GM12878 (cell line): Measurements from ENCODE around the gene HERPUD1. TPM values are rescaled to one million over a fixed set of nuclear protein-coding genes. Genes with fewer than 3 reads are reported as not detected.

Experiments
- ATAC-seq: fragments of 200-7000 bp; cut with Tn5 transposase; 3 replicates; pipeline ENCODE4 v1.9.1; 2020; ENCODE audit warnings: mild to moderate bottlenecking, moderate library complexity
- BruUV-seq: library from RNA; stranded (reverse); fragments of 400-500 nt; replicated peaks from 2 replicates; lab custom pipeline; 2021; lab: Mats Ljungman, UMichigan
- CTCF ChIA-PET: fragments of 300-600 bp; sonication (Branson Sonifier 250); formaldehyde crosslinking; extraction: SDS; loops from one replicate; lab custom pipeline; 2021; ENCODE audit warnings: inconsistent platforms; lab: Yijun Ruan, JAX
- POLR2A ChIA-PET: fragments of 350-600 bp; formaldehyde crosslinking; extraction: SDS; loops from one replicate; lab custom pipeline; 2021; ENCODE audit warnings: inconsistent platforms; lab: Charles Lee
- RAD21 ChIA-PET: fragments of 300-600 bp; sonication (Branson Sonifier 250); formaldehyde crosslinking; loops from one replicate; lab custom pipeline; 2023; ENCODE audit warnings: antibody characterized with exemption; ENCODE audit not compliant: unreplicated experiment; lab: Charles Lee
- SMC1A ChIA-PET: fragments of 300-600 bp; sonication (Branson Sonifier 250); formaldehyde crosslinking; loops from one replicate; lab custom pipeline; 2023; ENCODE audit not compliant: unreplicated experiment, uncharacterized antibody; lab: Charles Lee
- DNase-seq: peaks from one replicate; pipeline ENCODE4 v3.0.0-alpha.2; 2011; ENCODE audit warnings: low read depth, low spot score
- FAIRE-seq: peaks from 3 replicates; lab custom pipeline; 2011; peaks lifted over from hg19 to GRCh38; lab: Jason Lieb, UNC
- H2AFZ ChIP-seq: 2 replicates; pipeline ENCODE4 v1.6.0; 2011; ENCODE audit warnings: low read depth, low read length, control low read depth; ENCODE audit not compliant: control insufficient read depth
- H3K27ac ChIP-seq: 2 replicates; pipeline ENCODE4 v1.5.1; 2011; ENCODE audit warnings: control low read depth; ENCODE audit not compliant: control insufficient read depth, insufficient read depth
- H3K27me3 ChIP-seq, 2 experiments: replicated peaks in 1 of 2; 2 replicates each; pipeline versions ENCODE4 v1.6.0 to v1.6.1; 2011; ENCODE audit warnings: low read length in 1 of 2; ENCODE audit not compliant: control insufficient read depth in 2 of 2, insufficient read depth in 2 of 2
- H3K36me3 ChIP-seq, 2 experiments: 2 replicates each; pipeline ENCODE4 v1.5.1; 2011; ENCODE audit warnings: low read length in 1 of 2; ENCODE audit not compliant: control insufficient read depth in 2 of 2, insufficient read depth in 2 of 2
- H3K4me1 ChIP-seq: 2 replicates; pipeline ENCODE4 v1.6.1; 2011; ENCODE audit warnings: mild to moderate bottlenecking, low read length, moderate library complexity, mixed read lengths; ENCODE audit not compliant: control insufficient read depth, insufficient read depth
- H3K4me2 ChIP-seq: 2 replicates; pipeline ENCODE4 v1.6.0; 2011; ENCODE audit warnings: control low read depth; ENCODE audit not compliant: control insufficient read depth, insufficient read depth
- H3K4me3 ChIP-seq: fragments of 200-600 bp; sonication (generic); 2 replicates; pipeline ENCODE4 v1.5.1; 2016
- H3K79me2 ChIP-seq: 2 replicates; pipeline ENCODE4 v1.6.0; 2011; ENCODE audit warnings: low read length; ENCODE audit not compliant: control insufficient read depth, insufficient read depth
- H3K9ac ChIP-seq: 2 replicates; pipeline ENCODE4 v1.8.0; 2011; ENCODE audit warnings: low read length, control low read depth, mixed read lengths; ENCODE audit not compliant: control insufficient read depth, insufficient read depth
- H3K9me3 ChIP-seq: replicated peaks from 3 replicates; pipeline ENCODE4 v1.5.1; 2011; ENCODE audit warnings: mild to moderate bottlenecking, low read length; ENCODE audit not compliant: control insufficient read depth, insufficient read depth
- H4K20me1 ChIP-seq: 2 replicates; pipeline ENCODE4 v1.6.0; 2011; ENCODE audit not compliant: control insufficient read depth, insufficient read depth
- EP300 ChIP-seq, 2 experiments: fragments of 150-350 bp in 1 of 2; IDR thresholded peaks; 2 replicates each; pipeline ENCODE4 v1.6.1; 2011 to 2012; ENCODE audit warnings: low read depth in 2 of 2, low read length in 2 of 2, borderline replicate concordance in 1 of 2, improper control_type of control experiment in 1 of 2, inconsistent platforms in 1 of 2; ENCODE audit not compliant: control insufficient read depth in 1 of 2
- KLF5 ChIP-seq: fragments of 450-650 bp; IDR thresholded peaks from 2 replicates; pipeline ENCODE4 v1.6.1; 2014; ENCODE audit warnings: mild to moderate bottlenecking; ENCODE audit not compliant: partially characterized antibody
- ZNF384 ChIP-seq: IDR thresholded peaks from 2 replicates; pipeline ENCODE4 v1.6.1; 2012; ENCODE audit warnings: low read depth, mild to moderate bottlenecking, low read length, improper control_type of control experiment, borderline replicate concordance
- WGBS: methylation state at CpG from one replicate; pipeline ENCODE4 v1.1.6; 2016; ENCODE audit warnings: low lambda C conversion rate; ENCODE audit not compliant: insufficient replicate concordance, insufficient coverage; ENCODE audit errors: missing lambda C conversion rate; 5-methylcytosine and 5-hydroxymethylcytosine counted together
- in situ Hi-C: fragments of 300-500 bp; cut with MboI; formaldehyde crosslinking; loops from 9 replicates; pipeline ENCODE4 v1.14.3; 2018; ENCODE audit warnings: mixed read lengths
- intact Hi-C: fragments of 100-400 bp; cut with micrococcal nuclease; formaldehyde crosslinking; loops from one replicate; pipeline ENCODE4 v1.14.2; 2022; ENCODE audit not compliant: unreplicated experiment
- polyA plus RNA-seq, 11 experiments: library from polyadenylated mRNA; depleted of rRNA in 4 of 11; unstranded in 6 of 11; stranded (reverse) in 5 of 11; fragments of >200 nt; fragmentation: Nextera tagmentation in 4 of 11; fragmentation: Illumina TruSeq in 1 of 11; extraction: Ambion mirVana in 4 of 11; extraction: Trizol in 1 of 11; gene quantifications; 1 replicate in 1 of 11; 2 replicates in 10 of 11; pipeline versions ENCODE4 v1.2.1 to v1.2.3, GENCODE V29; 2011 to 2016; ENCODE audit warnings: inconsistent platforms in 2 of 11, missing spikeins in 2 of 11, low read depth in 1 of 11
- total RNA-seq, 4 experiments: library from RNA; depleted of rRNA in 3 of 4; stranded (reverse); fragments of >200 nt in 3 of 4; fragmentation: Illumina TruSeq in 1 of 4; extraction: Trizol in 1 of 4; gene quantifications; 2 replicates each; pipeline versions ENCODE4 v1.2.1 to v1.2.3, GENCODE V29; 2013 to 2021
- TF ChIP-seq, protein P1 (sequence below): IDR thresholded peaks from 2 replicates; pipeline ENCODE4 v1.6.1; 2012; ENCODE audit warnings: low read length, inconsistent platforms
- TF ChIP-seq, protein P2 (sequence below): fragments of 450-650 bp; IDR thresholded peaks from 2 replicates; pipeline ENCODE4 v1.6.1; 2017; ENCODE audit warnings: mild to moderate bottlenecking, moderate library complexity

The HERPUD1 gene
- total and polyA plus RNA-seq, 10 of the 15 experiments (the other 5 are each of a cell fraction or from before 2014, with no cell fraction given) = 32.6 to 212 (median 122) TPM

DNA sequence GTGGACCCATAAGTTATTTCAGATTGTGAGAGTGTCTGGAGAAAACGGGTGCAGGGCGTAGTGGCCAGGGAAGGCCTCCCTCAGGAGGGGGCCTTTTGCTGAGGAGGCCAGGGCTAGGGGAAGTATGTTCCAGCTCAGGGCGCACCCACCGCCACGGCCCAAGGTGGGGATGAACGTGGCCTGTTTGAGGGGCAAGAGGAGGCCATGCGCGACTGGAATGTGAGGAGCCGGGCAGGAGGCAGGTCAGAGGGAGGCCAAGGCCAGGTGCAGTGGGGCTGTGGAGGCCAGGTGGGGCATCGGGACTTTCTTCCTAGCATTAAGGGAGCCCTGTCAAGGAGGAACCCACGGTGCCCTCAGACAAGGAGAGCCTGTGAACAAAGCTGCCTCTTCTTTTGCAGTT, 40.3 kb upstream of the HERPUD1 start:
- CTCF ChIA-PET = no interaction called here
- no peaks in the 10 kb centered on the region for H3K27me3 ChIP-seq
- DNase-seq = no peak
- POLR2A ChIA-PET = interaction anchor here (0.7 to 0.9 kb wide), 2 partner anchors 31 to 41 kb away, joined by 3 to 10 read pairs; no protein-coding TSS in a partner anchor
- no peak overlapping the region for H3K9ac ChIP-seq
- no peak overlapping the region for H2AFZ ChIP-seq
- H3K27ac ChIP-seq = no peak overlapping the region
- SMC1A ChIA-PET = interaction anchor here (0.8 kb wide), 1 partner anchor 22 kb away, joined by 3 read pairs; no protein-coding TSS in a partner anchor
- intact Hi-C loops = no loop called here
- peaks cover 8% of the 10 kb centered on the region for H3K4me1 ChIP-seq
- TF ChIP-seq ZNF384 = no peak
- TF ChIP-seq KLF5 = no peak
- TF ChIP-seq, all 136 proteins: peak for 0
- no peak for ATAC-seq
- BruUV-seq = no TSS peak
- Histone ChIP-seq H3K9me3 (no peaks in the 10 kb centered on the region), H3K79me2 (no peaks in the 10 kb centered on the region), H3K36me3 (no peaks in the 10 kb centered on the region), H3K4me2 (no peak overlapping the region), H3K4me3 (no peak overlapping the region), H4K20me1 (no peaks in the 10 kb centered on the region)
- no peak for FAIRE-seq
- in situ Hi-C loops = no loop called here
- 71% methylated on average over 11 of the region's 11 CpGs for WGBS
- RAD21 ChIA-PET = no interaction called here

DNA sequence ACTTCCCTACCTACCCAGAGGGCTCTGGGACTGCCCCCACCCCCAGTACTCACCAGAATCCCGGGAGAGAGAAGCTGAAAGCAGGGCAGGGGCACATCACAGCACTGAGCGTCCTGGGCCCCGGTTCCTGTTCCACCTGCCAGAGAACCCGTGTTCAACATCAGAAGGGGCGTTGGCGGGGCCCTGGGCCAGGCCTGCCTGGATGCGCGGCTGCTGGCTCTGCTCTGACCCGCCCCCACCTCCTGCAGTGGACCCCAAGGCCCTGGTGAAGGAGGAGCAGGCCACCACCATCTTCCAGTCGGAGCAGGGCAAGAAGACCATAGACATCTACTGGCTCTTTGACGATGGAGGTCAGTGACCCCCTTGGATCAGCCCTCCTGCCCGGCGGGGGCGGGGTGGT, 39.2 kb upstream of the HERPUD1 start:
- no peak overlapping the region for H3K9ac ChIP-seq

More for the DNA sequence above, 39.2 kb upstream of the HERPUD1 start:
- WGBS = 60% methylated on average over 12 of the region's 14 CpGs
- Histone ChIP-seq H3K9me3 (no peaks in the 10 kb centered on the region), H3K27me3 (no peaks in the 10 kb centered on the region)
- DNase-seq = no peak
- in situ Hi-C loops = no loop called here
- POLR2A ChIA-PET = interaction anchor here (1.7 kb wide), 1 partner anchor 41 kb away, joined by 8 read pairs; no protein-coding TSS in a partner anchor
- no peak for TF ChIP-seq EP300 (IDR thresholded peaks at IDR 0.05; ENCODE audit: borderline replicate concordance in 1 of 2, control insufficient read depth in 1 of 2, low read depth in 2 of 2, low read length in 2 of 2)
- TF ChIP-seq, protein P1, sequence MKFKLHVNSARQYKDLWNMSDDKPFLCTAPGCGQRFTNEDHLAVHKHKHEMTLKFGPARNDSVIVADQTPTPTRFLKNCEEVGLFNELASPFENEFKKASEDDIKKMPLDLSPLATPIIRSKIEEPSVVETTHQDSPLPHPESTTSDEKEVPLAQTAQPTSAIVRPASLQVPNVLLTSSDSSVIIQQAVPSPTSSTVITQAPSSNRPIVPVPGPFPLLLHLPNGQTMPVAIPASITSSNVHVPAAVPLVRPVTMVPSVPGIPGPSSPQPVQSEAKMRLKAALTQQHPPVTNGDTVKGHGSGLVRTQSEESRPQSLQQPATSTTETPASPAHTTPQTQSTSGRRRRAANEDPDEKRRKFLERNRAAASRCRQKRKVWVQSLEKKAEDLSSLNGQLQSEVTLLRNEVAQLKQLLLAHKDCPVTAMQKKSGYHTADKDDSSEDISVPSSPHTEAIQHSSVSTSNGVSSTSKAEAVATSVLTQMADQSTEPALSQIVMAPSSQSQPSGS = no peak
- TF ChIP-seq, protein P2, sequence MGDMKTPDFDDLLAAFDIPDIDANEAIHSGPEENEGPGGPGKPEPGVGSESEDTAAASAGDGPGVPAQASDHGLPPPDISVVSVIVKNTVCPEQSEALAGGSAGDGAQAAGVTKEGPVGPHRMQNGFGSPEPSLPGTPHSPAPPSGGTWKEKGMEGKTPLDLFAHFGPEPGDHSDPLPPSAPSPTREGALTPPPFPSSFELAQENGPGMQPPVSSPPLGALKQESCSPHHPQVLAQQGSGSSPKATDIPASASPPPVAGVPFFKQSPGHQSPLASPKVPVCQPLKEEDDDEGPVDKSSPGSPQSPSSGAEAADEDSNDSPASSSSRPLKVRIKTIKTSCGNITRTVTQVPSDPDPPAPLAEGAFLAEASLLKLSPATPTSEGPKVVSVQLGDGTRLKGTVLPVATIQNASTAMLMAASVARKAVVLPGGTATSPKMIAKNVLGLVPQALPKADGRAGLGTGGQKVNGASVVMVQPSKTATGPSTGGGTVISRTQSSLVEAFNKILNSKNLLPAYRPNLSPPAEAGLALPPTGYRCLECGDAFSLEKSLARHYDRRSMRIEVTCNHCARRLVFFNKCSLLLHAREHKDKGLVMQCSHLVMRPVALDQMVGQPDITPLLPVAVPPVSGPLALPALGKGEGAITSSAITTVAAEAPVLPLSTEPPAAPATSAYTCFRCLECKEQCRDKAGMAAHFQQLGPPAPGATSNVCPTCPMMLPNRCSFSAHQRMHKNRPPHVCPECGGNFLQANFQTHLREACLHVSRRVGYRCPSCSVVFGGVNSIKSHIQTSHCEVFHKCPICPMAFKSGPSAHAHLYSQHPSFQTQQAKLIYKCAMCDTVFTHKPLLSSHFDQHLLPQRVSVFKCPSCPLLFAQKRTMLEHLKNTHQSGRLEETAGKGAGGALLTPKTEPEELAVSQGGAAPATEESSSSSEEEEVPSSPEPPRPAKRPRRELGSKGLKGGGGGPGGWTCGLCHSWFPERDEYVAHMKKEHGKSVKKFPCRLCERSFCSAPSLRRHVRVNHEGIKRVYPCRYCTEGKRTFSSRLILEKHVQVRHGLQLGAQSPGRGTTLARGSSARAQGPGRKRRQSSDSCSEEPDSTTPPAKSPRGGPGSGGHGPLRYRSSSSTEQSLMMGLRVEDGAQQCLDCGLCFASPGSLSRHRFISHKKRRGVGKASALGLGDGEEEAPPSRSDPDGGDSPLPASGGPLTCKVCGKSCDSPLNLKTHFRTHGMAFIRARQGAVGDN = no peak
- TF ChIP-seq, all 136 proteins: peak for 0
- Histone ChIP-seq H3K4me2 (no peak overlapping the region), H3K4me1 (peaks cover 8% of the 10 kb centered on the region), H3K27ac (no peak overlapping the region), H3K4me3 (no peak overlapping the region), H3K79me2 (no peaks in the 10 kb centered on the region), H3K36me3 (no peaks in the 10 kb centered on the region), H2AFZ (no peak overlapping the region), H4K20me1 (no peaks in the 10 kb centered on the region)
- ATAC-seq (no peak), FAIRE-seq (no peak)
- intact Hi-C loops = no loop called here
- ChIA-PET RAD21 (no interaction called here), CTCF (interaction anchor here (0.9 to 1.2 kb wide), 2 partner anchors 24 to 59 kb away, joined by 3 to 4 read pairs; no protein-coding TSS in a partner anchor), SMC1A (interaction anchor here (1.3 to 1.6 kb wide), 5 partner anchors 20 to 58 kb away, joined by 3 to 4 read pairs (median 4); no protein-coding TSS in a partner anchor)
- no TSS peak for BruUV-seq
